Adrenal gland (tissue), 12 donors: Measurements from ENCODE around the gene PRKG1. TPM values are rescaled to one million over a fixed set of nuclear protein-coding genes. Genes with fewer than 3 reads are reported as not detected.
A peak's percentile ranks its signal among the peaks of the same experiment; 100 is the strongest.

ENCODE experiments used
- DNase-seq, 7 donors: peaks; one replicate each; pipeline ENCODE4 v3.0.0-alpha.2; 2019 to 2020
- H3K27ac ChIP-seq, 5 donors: fragments of 200-600 bp; sonication (generic) in 4 of 5; 1 replicate in 3 of 5; 2 replicates in 2 of 5; pipeline versions ENCODE4 v1.5.1 to v1.8.0; 2016 to 2020; ENCODE audit warnings: mild to moderate bottlenecking in 1 of 5
- H3K27me3 ChIP-seq: fragments of 200-600 bp; 2 replicates; pipeline ENCODE4 v1.8.0; 2021
- H3K36me3 ChIP-seq, 2 donors: fragments of 200-600 bp; replicated peaks in 1 of 2; 1 replicate in 1 of 2; 2 replicates in 1 of 2; pipeline versions ENCODE4 v1.5.1 to v1.8.0; 2018 to 2022
- H3K4me1 ChIP-seq, 2 donors: fragments of 200-600 bp; replicated peaks in 1 of 2; 1 replicate in 1 of 2; 2 replicates in 1 of 2; pipeline versions ENCODE4 v1.5.1 to v1.8.0; 2018 to 2021
- H3K4me3 ChIP-seq, 4 donors: fragments of 200-600 bp; sonication (generic) in 3 of 4; one replicate each; pipeline ENCODE4 v1.5.1; 2016 to 2018
- H3K9me3 ChIP-seq, 3 donors: fragments of 200-600 bp; sonication (generic) in 1 of 3; replicated peaks in 1 of 3; 1 replicate in 2 of 3; 2 replicates in 1 of 3; pipeline versions ENCODE4 v1.5.1 to v1.8.0; 2016 to 2021
- POLR2A ChIP-seq, 2 donors: fragments of 450-650 bp; IDR thresholded peaks; one replicate each; pipeline ENCODE4 v1.6.1; 2017; ENCODE audit warnings: antibody characterized with exemption in 2 of 2, mild to moderate bottlenecking in 2 of 2, moderate library complexity in 1 of 2
- WGBS, 4 donors: extraction: QIAGEN DNeasy Blood & Tissue Kit in 2 of 4; methylation state at CpG; one replicate each; pipeline versions ENCODE4 v1.1.5 to v1.1.7; 2013 to 2017; 5-methylcytosine and 5-hydroxymethylcytosine counted together
- intact Hi-C, 2 donors: fragments of 100-400 bp; cut with DNase I; formaldehyde crosslinking; loops; one replicate each; pipeline versions ENCODE4 v1.14.1 to v1.15.0; 2022 to 2023
- polyA plus RNA-seq, 3 donors: library from polyadenylated mRNA; stranded (reverse); fragments of 200-250 nt in 2 of 3; fragments of 350-450 nt in 1 of 3; fragmentation: Illumina TruSeq in 1 of 3; extraction: RNeasy Lipid Tissue Mini Kit (QIAGEN cat#74804) in 1 of 3; gene quantifications; one replicate each; pipeline ENCODE4 v1.2.3, GENCODE V29; 2013 to 2014
- total RNA-seq, 9 donors: library from RNA; depleted of rRNA in 4 of 9; stranded (reverse); fragments of >200 nt in 4 of 9; fragments of 120-200 nt in 1 of 9; fragmentation: NEBNext Ultra II Directional in 1 of 9; extraction: Animal tissue kit (Norgen Biotek cat#: 25700) in 1 of 9; gene quantifications; one replicate each; pipeline versions ENCODE4 v1.1.0 to v1.2.4, GENCODE V29; 2013 to 2023
- TF ChIP-seq, protein P1 (sequence below), 6 experiments: fragments of 450-650 bp in 4 of 6; fragments of 200-600 bp in 2 of 6; sonication (generic) in 1 of 6; IDR thresholded peaks; 1 replicate in 5 of 6; 2 replicates in 1 of 6; pipeline versions ENCODE4 v1.5.1 to v1.8.0; 2016 to 2021; ENCODE audit warnings: antibody characterized with exemption in 6 of 6, mild to moderate bottlenecking in 2 of 6, moderate library complexity in 1 of 6
- donor health status: healthy with polysubstance abuse.
- donor health status: Bipolar disorder and iron deficiency.
- donor health status: DM: yes; HTN: yes; CAD: no.
- donor health status: DM: no; HTN: no; CAD: no.
- donor health status: DM: no; HTN: no; CAD: no.
- donor health status: DM: yes; HTN: yes; CAD: no.

PRKG1 gene
- total and polyA plus RNA-seq, 12 donors, result 6.9 to 104 (median 29.7) TPM

DNA sequence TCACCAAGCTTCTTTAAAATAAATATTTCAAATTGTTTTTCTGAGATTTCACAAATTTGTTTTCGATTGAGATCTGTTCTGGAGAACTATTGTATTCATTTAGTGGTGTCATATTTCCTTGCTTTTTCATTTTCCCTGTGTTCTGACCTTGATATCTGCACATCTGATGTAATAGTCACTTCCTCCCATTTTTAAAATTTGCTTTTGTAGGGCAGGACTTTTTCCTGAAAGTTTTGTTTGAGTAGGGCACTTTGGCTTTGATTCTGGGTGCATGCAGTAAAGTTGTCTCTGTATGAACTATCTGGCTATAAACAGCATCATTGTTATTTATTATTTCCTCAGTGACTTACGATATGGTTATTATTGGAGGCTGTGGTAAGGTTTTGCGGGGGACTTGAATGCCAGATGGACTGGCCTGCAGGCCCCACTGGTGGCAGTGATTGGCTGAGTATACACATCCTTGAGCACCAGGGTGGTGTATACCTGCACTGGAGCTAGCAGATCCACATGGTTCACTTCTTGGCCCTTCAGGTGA is 541.5 kb downstream of the PRKG1 start:
- Histone ChIP-seq H3K4me3 (no peak overlapping the region), H3K4me1 (no peaks in the 10 kb centered on the region), H3K27me3 (no peaks in the 10 kb centered on the region), H3K27ac (peak overlapping the region in 1 of 5 donors; percentile 3), H3K36me3 (no peaks in the 10 kb centered on the region), H3K9me3 (peaks cover 0 to 12% (median 0%) of the 10 kb centered on the region in 3 donors)
- TF ChIP-seq, protein P1, sequence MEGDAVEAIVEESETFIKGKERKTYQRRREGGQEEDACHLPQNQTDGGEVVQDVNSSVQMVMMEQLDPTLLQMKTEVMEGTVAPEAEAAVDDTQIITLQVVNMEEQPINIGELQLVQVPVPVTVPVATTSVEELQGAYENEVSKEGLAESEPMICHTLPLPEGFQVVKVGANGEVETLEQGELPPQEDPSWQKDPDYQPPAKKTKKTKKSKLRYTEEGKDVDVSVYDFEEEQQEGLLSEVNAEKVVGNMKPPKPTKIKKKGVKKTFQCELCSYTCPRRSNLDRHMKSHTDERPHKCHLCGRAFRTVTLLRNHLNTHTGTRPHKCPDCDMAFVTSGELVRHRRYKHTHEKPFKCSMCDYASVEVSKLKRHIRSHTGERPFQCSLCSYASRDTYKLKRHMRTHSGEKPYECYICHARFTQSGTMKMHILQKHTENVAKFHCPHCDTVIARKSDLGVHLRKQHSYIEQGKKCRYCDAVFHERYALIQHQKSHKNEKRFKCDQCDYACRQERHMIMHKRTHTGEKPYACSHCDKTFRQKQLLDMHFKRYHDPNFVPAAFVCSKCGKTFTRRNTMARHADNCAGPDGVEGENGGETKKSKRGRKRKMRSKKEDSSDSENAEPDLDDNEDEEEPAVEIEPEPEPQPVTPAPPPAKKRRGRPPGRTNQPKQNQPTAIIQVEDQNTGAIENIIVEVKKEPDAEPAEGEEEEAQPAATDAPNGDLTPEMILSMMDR (IDR thresholded peaks at IDR 0.05), result no peak
- TF ChIP-seq POLR2A (IDR thresholded peaks at IDR 0.05), result no peak
- DNase-seq, result no peak
- intact Hi-C loops, result no loop called here
- 61 to 77% (median 72%) methylated on average over 3 of the region's 3 CpGs for WGBS, 4 donors

DNA sequence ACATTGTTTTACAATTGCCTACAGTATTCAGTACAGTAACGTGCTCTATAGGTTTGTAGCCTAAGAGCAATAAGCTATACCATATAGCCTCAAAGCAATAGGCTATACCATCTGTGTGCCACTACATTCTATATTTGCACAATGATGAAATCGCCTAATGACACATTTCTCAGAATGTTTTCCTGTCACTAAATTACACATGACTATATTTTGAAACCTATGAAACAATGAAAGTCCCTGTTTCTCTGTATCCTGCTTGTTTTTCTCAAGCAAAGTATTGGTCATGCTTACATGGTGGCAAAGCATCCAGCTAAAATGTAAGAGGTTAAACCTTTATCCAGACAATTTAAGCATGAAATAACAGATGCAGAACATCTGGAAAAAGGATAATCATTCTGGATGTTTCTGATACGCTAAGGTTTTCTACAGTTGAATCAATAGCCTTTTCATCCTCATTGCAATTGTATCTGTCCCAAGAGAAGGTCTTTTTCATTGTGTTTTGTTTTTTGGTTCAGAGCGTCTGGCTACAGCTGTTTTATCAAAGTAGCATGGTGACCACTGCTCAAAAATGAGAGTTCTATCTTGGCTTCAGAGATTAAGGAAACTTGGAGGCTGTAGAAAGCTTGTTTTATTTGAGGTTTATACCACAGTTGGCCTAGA is 543.4 kb downstream of the PRKG1 start:
- TF ChIP-seq POLR2A (IDR thresholded peaks at IDR 0.05), result no peak
- TF ChIP-seq, protein P1 (IDR thresholded peaks at IDR 0.05), result no peak
- H3K4me1 ChIP-seq, result no peaks in the 10 kb centered on the region
- intact Hi-C loops, result no loop called here
- H3K4me3 ChIP-seq, result no peak overlapping the region
- no peak overlapping the region for H3K27ac ChIP-seq
- peaks cover 0 to 12% (median 0%) of the 10 kb centered on the region in 3 donors for H3K9me3 ChIP-seq
- WGBS, 4 donors, result 76 to 89% (median 88%) methylated on average over 4 of the region's 4 CpGs
- no peaks in the 10 kb centered on the region for H3K36me3 ChIP-seq
- no peak for DNase-seq
- no peaks in the 10 kb centered on the region for H3K27me3 ChIP-seq

DNA sequence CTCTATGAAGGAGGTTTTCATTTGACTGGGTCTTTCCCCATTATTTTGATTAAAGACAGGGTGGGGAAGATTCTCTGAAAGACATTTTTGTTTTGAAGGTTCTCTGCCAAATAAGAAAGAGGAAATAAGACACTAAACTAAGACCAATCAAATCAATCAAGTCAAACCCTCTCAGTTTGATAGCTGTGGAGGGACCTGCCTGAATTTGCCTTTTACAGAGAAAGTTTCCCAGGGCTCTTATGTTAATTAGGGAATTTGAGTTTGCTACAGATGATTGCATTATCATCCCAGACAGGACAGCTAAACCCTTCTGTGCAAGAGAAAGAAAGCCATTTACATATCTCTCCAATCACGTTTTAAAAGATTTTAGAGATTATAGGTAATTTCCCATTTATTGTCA is 545.1 kb downstream of the PRKG1 start:
- H3K27ac ChIP-seq, result no peak overlapping the region
- no peaks in the 10 kb centered on the region for H3K27me3 ChIP-seq
- WGBS, 4 donors, result 66 to 80% (median 72%) methylated on average over 1 of the region's 1 CpG
- no peak overlapping the region for H3K4me3 ChIP-seq
- intact Hi-C loops, result no loop called here
- no peak for DNase-seq
- H3K36me3 ChIP-seq, result no peaks in the 10 kb centered on the region
- TF ChIP-seq, protein P1 (IDR thresholded peaks at IDR 0.05), result no peak
- TF ChIP-seq POLR2A (IDR thresholded peaks at IDR 0.05), result no peak
- no peaks in the 10 kb centered on the region for H3K4me1 ChIP-seq
- peaks cover 0 to 10% (median 0%) of the 10 kb centered on the region in 3 donors for H3K9me3 ChIP-seq

DNA sequence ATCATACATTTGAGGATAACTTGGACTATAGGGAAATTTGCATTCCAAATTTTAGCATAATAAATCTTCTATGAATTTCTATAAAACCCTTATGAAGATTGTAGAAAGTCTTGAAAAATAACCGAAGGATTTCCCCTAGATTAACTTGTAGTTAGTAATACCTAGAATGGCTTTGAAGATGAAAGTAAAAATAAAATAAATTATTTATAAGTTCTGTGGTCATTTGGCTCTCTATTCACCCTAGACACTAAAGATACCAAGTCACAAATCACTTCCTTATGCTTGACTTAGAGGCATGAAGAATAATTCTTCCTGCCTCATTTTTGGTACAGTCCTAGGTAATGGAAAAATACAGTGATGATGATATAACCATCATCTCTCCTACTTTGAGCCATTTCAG is 545.8 kb downstream of the PRKG1 start:
- no peak overlapping the region for H3K4me3 ChIP-seq
- 78 to 93% (median 91%) methylated on average over 1 of the region's 1 CpG for WGBS, 4 donors
- peaks cover 0 to 4% (median 0%) of the 10 kb centered on the region in 3 donors for H3K9me3 ChIP-seq
- no peak overlapping the region for H3K27ac ChIP-seq
- no peaks in the 10 kb centered on the region for H3K27me3 ChIP-seq
- TF ChIP-seq POLR2A (IDR thresholded peaks at IDR 0.05), result no peak
- TF ChIP-seq, protein P1 (IDR thresholded peaks at IDR 0.05), result no peak
- DNase-seq, result no peak
- H3K4me1 ChIP-seq, result no peaks in the 10 kb centered on the region
- intact Hi-C loops, result no loop called here
- no peaks in the 10 kb centered on the region for H3K36me3 ChIP-seq
